Neural cell (in vitro differentiated cells): ENCODE results near the gene TNFRSF19. TPM values are rescaled to one million over a fixed set of nuclear protein-coding genes. Genes with fewer than 3 reads are reported as not detected.

Experiments used
- H2AFZ ChIP-seq: fragments of 200-600, 300-800 bp; sonication (generic), shearing (Covaris generic); 2 replicates; pipeline ENCODE4 v1.6.0; 2014; ENCODE audit warnings: low read depth, mild to moderate bottlenecking, antibody characterized with exemption, low read length, moderate library complexity
- H3F3A ChIP-seq: fragments of 200-600 bp; shearing (Covaris generic); 2 replicates; pipeline ENCODE4 v1.6.1; 2016; ENCODE audit warnings: mild to moderate bottlenecking, moderate library complexity, mixed read lengths, antibody characterized with exemption, low read length; ENCODE audit not compliant: insufficient read depth, poor library complexity, severe bottlenecking
- H3K27ac ChIP-seq: fragments of 200-600, 300-800 bp; sonication (generic), shearing (Covaris generic); 2 replicates; pipeline ENCODE4 v1.5.1; 2014; ENCODE audit warnings: mild to moderate bottlenecking, low read length, moderate library complexity
- H3K27me3 ChIP-seq: fragments of 300-800, 200-600 bp; sonication (generic), shearing (Covaris generic); 2 replicates; pipeline ENCODE4 v1.6.0; 2014; ENCODE audit warnings: mild to moderate bottlenecking, low read depth, low read length, moderate library complexity; ENCODE audit not compliant: insufficient read depth
- H3K36me3 ChIP-seq: fragments of 300-800, 200-600 bp; sonication (generic), shearing (Covaris generic); 2 replicates; pipeline ENCODE4 v1.5.1; 2014; ENCODE audit warnings: mild to moderate bottlenecking, antibody characterized with exemption, low read length, moderate library complexity; ENCODE audit not compliant: insufficient read depth
- H3K4me2 ChIP-seq: fragments of 300-800, 200-600 bp; sonication (generic), shearing (Covaris generic); 2 replicates; pipeline ENCODE4 v1.6.0; 2014; ENCODE audit warnings: mild to moderate bottlenecking, low read length
- H3K4me3 ChIP-seq: fragments of 300-800, 200-600 bp; sonication (generic), shearing (Covaris generic); 2 replicates; pipeline ENCODE4 v1.5.1; 2014; ENCODE audit warnings: mild to moderate bottlenecking, low read length, moderate library complexity
- H3K79me2 ChIP-seq: fragments of 200-600 bp; shearing (Covaris generic); replicated peaks from 2 replicates; pipeline ENCODE4 v1.6.0; 2014; ENCODE audit warnings: mild to moderate bottlenecking, low read length, moderate library complexity; ENCODE audit not compliant: insufficient read depth
- H3K9ac ChIP-seq: fragments of 300-800, 200-600 bp; sonication (generic), shearing (Covaris generic); 2 replicates; pipeline ENCODE4 v1.6.1; 2016; ENCODE audit warnings: mild to moderate bottlenecking, low read length, mixed read lengths
- H3K9me2 ChIP-seq: fragments of 200-600 bp; shearing (Covaris generic); 2 replicates; pipeline ENCODE4 v1.6.1; 2016; ENCODE audit warnings: mild to moderate bottlenecking, low read length, mixed read lengths; ENCODE audit not compliant: insufficient read depth
- H3K9me3 ChIP-seq: fragments of 200-600, 300-800 bp; sonication (generic), shearing (Covaris generic); 2 replicates; pipeline ENCODE4 v1.6.1; 2016; ENCODE audit warnings: mild to moderate bottlenecking, mixed run types, low read length, moderate library complexity, mixed read lengths
- H4K20me1 ChIP-seq: fragments of 200-600 bp; shearing (Covaris generic); 2 replicates; pipeline ENCODE4 v1.6.1; 2016; ENCODE audit warnings: mild to moderate bottlenecking, mixed run types; ENCODE audit not compliant: insufficient read depth
- CTCF ChIP-seq: fragments of 450-650 bp; IDR thresholded peaks from 2 replicates; pipeline ENCODE4 v1.5.1; 2014; ENCODE audit warnings: antibody characterized with exemption, mild to moderate bottlenecking, moderate library complexity; ENCODE audit not compliant: poor library complexity, severe bottlenecking
- EP300 ChIP-seq: fragments of 450-650 bp; conservative IDR thresholded peaks from 2 replicates; pipeline ENCODE4 v1.6.1; 2014; ENCODE audit warnings: antibody characterized with exemption, mild to moderate bottlenecking, moderate library complexity; ENCODE audit not compliant: poor library complexity, severe bottlenecking
- EZH2 ChIP-seq: fragments of 200-600, 300-800 bp; shearing (Covaris generic), sonication (generic); IDR thresholded peaks from 2 replicates; pipeline ENCODE4 v1.6.1; 2014; ENCODE audit warnings: antibody characterized with exemption, low read length, borderline replicate concordance, mild to moderate bottlenecking; ENCODE audit not compliant: insufficient read depth, poor library complexity, severe bottlenecking
- MXI1 ChIP-seq: fragments of 450-650 bp; conservative IDR thresholded peaks from 2 replicates; pipeline ENCODE4 v1.6.1; 2014; ENCODE audit warnings: antibody characterized with exemption, mild to moderate bottlenecking; ENCODE audit not compliant: poor library complexity, severe bottlenecking
- POLR2AphosphoS5 ChIP-seq: IDR thresholded peaks from 2 replicates; pipeline ENCODE4 v1.6.1; 2012
- RAD21 ChIP-seq: fragments of 450-650 bp; conservative IDR thresholded peaks from 2 replicates; pipeline ENCODE4 v1.6.1; 2014; ENCODE audit warnings: antibody characterized with exemption, mild to moderate bottlenecking, moderate library complexity
- SMC3 ChIP-seq: fragments of 450-650 bp; conservative IDR thresholded peaks from 2 replicates; pipeline ENCODE4 v1.6.1; 2014; ENCODE audit warnings: antibody characterized with exemption, mild to moderate bottlenecking, moderate library complexity; ENCODE audit not compliant: poor library complexity
- TAF1 ChIP-seq: IDR thresholded peaks from 2 replicates; pipeline ENCODE4 v1.6.1; 2012; ENCODE audit warnings: low read depth
- polyA plus RNA-seq: library from polyadenylated mRNA; depleted of rRNA; stranded (reverse); fragments of >200 nt; gene quantifications from 2 replicates; pipeline ENCODE4 v1.2.3, GENCODE V29; 2014
- TF ChIP-seq, protein P1 (sequence below): IDR thresholded peaks from 2 replicates; pipeline ENCODE4 v1.6.1; 2012; ENCODE audit warnings: borderline replicate concordance

TNFRSF19 gene
- polyA plus RNA-seq, 1 donor from 2014 or later = 3.3 TPM

- H4K20me1 ChIP-seq = no peaks in the 10 kb centered on the region
- no peak overlapping the region for H3K4me2 ChIP-seq
- H3K9ac ChIP-seq = no peak overlapping the region
- no peak overlapping the region for H3K27ac ChIP-seq
- no peaks in the 10 kb centered on the region for H3K79me2 ChIP-seq
- H3K9me2 ChIP-seq = no peaks in the 10 kb centered on the region
- no peak overlapping the region for H3K4me3 ChIP-seq
- H2AFZ ChIP-seq = no peak overlapping the region
- no peaks in the 10 kb centered on the region for H3K36me3 ChIP-seq
- no peaks in the 10 kb centered on the region for H3K27me3 ChIP-seq
- H3K9me3 ChIP-seq = no peaks in the 10 kb centered on the region
- TF ChIP-seq EZH2 (no peak), POLR2AphosphoS5 (no peak), SMC3 (no peak), EP300 (no peak), MXI1 (no peak), CTCF (no peak), RAD21 (no peak), TAF1 (no peak)
- no peaks in the 10 kb centered on the region for H3F3A ChIP-seq
Observed at GRCh38 chr13:23673354-23673753, 103.1 kb downstream of the TNFRSF19 start.

DNA sequence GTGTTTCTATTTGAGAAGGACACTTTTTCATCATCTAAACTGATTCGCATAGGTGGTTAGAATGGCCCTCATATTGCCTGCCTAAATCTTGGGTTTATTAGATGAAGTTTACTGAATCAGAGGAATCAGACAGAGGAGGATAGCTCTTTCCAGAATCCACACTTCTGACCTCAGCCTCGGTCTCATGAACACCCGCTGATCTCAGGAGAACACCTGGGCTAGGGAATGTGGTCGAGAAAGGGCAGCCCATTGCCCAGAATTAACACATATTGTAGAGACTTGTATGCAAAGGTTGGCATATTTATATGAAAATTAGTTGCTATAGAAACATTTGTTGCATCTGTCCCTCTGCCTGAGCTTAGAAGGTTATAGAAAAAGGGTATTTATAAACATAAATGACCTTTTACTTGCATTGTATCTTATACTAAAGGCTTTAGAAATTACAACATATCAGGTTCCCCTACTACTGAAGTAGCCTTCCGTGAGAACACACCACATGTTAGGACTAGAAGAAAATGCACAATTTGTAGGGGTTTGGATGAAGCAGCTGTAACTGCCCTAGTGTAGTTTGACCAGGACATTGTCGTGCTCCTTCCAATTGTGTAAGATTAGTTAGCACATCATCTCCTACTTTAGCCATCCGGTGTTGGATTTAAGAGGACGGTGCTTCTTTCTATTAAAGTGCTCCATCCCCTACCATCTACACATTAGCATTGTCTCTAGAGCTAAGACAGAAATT is 103.8 kb downstream of the TNFRSF19 start:
- Histone ChIP-seq H4K20me1 (no peaks in the 10 kb centered on the region), H2AFZ (no peak overlapping the region), H3K9me2 (no peaks in the 10 kb centered on the region), H3F3A (no peaks in the 10 kb centered on the region), H3K36me3 (no peaks in the 10 kb centered on the region), H3K9ac (no peak overlapping the region), H3K27me3 (no peaks in the 10 kb centered on the region), H3K27ac (no peak overlapping the region), H3K79me2 (no peaks in the 10 kb centered on the region), H3K9me3 (no peaks in the 10 kb centered on the region), H3K4me3 (no peak overlapping the region), H3K4me2 (no peak overlapping the region)
- TF ChIP-seq EP300 (no peak), MXI1 (no peak), RAD21 (no peak), CTCF (no peak), TAF1 (no peak), SMC3 (no peak), EZH2 (no peak), POLR2AphosphoS5 (no peak)
- TF ChIP-seq, protein P1, sequence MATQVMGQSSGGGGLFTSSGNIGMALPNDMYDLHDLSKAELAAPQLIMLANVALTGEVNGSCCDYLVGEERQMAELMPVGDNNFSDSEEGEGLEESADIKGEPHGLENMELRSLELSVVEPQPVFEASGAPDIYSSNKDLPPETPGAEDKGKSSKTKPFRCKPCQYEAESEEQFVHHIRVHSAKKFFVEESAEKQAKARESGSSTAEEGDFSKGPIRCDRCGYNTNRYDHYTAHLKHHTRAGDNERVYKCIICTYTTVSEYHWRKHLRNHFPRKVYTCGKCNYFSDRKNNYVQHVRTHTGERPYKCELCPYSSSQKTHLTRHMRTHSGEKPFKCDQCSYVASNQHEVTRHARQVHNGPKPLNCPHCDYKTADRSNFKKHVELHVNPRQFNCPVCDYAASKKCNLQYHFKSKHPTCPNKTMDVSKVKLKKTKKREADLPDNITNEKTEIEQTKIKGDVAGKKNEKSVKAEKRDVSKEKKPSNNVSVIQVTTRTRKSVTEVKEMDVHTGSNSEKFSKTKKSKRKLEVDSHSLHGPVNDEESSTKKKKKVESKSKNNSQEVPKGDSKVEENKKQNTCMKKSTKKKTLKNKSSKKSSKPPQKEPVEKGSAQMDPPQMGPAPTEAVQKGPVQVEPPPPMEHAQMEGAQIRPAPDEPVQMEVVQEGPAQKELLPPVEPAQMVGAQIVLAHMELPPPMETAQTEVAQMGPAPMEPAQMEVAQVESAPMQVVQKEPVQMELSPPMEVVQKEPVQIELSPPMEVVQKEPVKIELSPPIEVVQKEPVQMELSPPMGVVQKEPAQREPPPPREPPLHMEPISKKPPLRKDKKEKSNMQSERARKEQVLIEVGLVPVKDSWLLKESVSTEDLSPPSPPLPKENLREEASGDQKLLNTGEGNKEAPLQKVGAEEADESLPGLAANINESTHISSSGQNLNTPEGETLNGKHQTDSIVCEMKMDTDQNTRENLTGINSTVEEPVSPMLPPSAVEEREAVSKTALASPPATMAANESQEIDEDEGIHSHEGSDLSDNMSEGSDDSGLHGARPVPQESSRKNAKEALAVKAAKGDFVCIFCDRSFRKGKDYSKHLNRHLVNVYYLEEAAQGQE = no peak
